CD4-positive, alpha-beta T cell treated with Interleukin-4 for 1 hour (primary cell): ENCODE data around the gene POLR1A.
"Not testable (repeated sequence)": the region's sequence is repeated elsewhere in the genome, so short reads cannot be mapped to it uniquely, and the experiment has no call there.

Experiments
- DNase-seq, 2 donors: peaks; one replicate each; pipeline ENCODE4 v3.0.0-alpha.2; 2020 to 2022

The POLR1A gene

GRCh38 chr2:85995648-85996529 is 109.8 kb downstream of the POLR1A start:
- no peak for DNase-seq

DNA sequence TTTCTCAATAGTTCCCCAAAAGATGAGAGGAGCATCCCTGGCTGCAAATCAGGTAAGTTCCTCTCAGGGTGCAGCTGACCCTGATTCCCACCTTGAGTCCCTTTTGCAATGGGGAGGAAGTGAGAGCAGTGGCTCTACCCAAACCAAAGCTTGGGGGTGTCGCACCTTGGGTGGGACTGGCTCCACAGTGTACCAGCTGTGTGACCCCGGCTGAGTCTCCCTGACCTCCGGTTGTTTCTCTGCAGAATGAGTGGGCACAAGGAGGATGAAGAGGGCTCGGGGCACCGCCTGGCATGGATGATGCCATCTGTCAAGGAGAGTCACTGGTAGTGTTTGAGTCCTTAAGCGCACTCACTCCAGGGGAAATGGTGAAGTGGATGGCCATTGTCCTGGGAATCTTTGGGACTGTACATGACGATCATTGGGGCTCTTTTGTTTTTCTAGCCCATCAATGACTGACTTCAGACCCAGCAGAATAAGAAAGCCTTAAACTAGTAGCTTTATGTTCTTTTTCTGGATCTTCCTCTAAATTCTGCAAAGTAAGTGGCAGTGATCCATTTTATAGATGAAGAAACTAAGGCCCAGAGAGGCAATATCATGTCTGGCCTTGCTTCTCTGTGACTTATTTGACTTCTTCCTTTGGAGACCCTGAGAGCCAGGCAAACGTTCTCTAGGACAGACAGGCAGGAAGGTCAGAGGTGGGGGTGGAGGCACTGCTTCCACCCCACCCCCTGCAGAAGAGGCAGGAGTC is 110.6 kb downstream of the POLR1A start:
- no peak for DNase-seq

- DNase-seq = no peak
Measured at GRCh38 chr2:85994421-85994777, 111.3 kb downstream of the POLR1A start.

DNA sequence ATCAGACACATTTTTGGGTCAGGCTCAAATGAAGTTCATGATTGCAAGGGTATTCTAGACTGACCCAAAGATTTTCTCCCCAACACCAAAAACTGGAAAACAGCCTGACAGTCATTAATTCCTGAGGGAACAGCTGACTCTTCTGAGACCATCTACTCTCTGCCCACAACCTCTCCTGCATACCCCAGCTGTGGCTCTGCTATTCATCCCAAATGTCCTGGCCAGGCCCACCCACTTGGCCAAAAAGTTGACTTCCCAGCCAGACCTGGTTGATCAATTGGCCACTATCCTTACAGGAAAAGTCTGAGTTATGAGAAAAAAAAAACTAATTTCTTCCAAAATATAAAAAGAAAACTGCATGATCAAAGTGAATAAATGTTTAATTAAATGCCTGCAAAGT is 113.1 kb downstream of the POLR1A start:
- DNase-seq = no peak

DNA sequence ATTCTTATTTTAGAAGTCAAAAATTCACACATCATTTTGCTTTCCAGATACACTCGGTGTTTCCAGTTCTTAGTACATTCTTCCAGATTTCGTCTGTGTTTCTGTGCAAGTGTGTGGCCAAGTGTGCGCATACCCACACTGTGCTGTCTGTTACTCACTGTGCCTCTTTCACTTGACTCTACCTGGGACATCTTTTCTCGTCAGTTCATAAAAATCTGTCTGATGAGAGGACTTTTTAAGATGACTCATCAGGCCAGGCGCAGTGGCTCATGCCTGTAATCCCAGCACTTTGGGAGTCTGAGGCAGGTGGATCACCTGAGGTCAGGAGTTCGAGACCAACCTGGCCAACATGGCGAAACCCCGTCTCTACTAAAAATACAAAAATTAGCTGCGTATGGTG is 113.6 kb downstream of the POLR1A start:
- DNase-seq = not testable (repeated sequence)

GRCh38 chr2:85990084-85990483 is 115.6 kb downstream of the POLR1A start:
- no peak for DNase-seq

DNA sequence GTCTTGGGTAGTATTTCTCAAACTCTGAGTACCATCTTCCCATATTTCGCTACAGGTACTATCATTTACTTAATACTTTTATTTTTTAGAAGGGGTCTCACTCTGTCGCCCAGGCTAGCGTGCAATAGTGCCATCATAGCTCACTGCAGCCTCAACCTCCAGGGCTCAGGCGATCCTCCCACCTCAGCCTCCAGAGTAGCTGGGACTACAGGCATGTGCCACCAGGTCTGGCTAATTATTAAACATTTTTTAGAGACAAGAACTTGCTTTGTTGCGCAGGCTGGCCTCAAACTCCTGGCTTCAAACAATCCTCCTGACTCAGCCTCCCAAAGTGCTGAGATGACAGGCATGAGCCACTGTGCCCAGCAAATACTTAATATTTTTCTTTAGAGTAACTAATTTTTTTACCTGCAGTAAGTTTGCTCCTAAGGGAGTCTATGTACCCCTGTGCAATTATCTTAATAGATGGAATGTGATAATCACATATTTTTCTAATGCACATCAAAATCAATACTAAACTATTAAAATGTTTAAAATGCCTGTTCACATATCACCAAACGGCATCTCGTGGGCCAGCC is 116.3 kb downstream of the POLR1A start:
- no peak for DNase-seq

GRCh38 chr2:85988914-85989270 is 116.8 kb downstream of the POLR1A start:
- no peak for DNase-seq

GRCh38 chr2:85988175-85988913 is 117.3 kb downstream of the POLR1A start:
- no peak for DNase-seq

GRCh38 chr2:85987266-85988174 is 118.2 kb downstream of the POLR1A start:
- no peak for DNase-seq

DNA sequence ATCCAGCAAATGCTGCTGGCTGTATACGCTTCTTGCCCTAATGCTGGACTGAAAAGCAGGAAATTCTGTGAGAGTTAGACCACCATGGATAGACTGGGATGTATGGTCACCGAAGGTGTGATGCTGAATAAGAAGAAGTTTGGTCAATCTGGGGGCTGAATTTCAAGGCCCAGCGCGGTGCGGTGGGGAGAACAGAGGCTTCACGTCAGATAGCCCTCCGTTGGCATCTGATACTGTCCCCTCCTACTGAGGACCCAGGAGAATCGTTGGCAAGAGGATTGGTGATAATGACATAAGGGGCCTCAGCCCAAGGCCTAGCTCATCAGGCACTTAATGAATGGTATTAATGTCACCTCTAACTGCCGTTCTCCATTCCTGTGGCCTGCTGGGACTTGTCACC is 119.6 kb downstream of the POLR1A start:
- no peak for DNase-seq

DNA sequence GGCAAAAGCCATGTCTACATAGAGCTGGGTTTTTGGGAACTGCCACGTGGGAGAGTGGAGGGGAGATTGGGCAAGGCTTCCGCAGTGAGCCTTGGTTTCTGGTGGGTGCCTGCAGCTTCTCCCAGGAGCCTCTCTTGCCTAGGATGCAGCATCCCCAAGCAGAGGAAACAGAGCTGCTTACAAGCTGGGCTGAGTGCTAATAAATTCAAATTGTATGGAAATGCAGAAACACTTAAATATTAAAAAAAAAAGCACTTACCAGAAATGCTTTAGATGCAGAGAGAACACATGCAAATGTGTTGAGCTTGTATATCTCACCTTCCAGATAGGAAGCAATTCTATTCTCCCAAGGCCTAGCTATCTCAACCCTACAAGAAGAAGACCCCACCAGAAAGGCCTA is 120.9 kb downstream of the POLR1A start:
- DNase-seq = no peak

DNA sequence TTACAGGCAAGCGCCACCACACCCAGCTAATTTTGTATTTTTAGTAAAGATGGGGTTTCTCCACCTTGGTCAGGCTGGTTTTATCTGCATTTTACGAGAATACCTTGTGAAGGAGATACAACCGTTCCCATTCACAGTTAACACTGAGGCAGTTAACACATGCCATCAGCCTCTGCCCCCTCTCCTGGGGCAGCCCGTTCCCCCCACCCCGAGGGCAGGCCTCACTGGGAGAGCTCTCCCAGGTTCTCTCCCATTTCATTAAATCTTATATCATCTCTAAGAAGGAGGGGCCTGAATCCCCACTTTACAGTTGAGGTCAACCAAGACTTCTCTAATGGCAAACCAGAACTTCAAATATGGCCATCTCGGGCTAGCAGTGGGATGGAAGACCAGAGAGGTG is 121.9 kb downstream of the POLR1A start:
- DNase-seq = no peak

GRCh38 chr2:85981579-85982247 is 124.0 kb downstream of the POLR1A start:
- no peak for DNase-seq

DNA sequence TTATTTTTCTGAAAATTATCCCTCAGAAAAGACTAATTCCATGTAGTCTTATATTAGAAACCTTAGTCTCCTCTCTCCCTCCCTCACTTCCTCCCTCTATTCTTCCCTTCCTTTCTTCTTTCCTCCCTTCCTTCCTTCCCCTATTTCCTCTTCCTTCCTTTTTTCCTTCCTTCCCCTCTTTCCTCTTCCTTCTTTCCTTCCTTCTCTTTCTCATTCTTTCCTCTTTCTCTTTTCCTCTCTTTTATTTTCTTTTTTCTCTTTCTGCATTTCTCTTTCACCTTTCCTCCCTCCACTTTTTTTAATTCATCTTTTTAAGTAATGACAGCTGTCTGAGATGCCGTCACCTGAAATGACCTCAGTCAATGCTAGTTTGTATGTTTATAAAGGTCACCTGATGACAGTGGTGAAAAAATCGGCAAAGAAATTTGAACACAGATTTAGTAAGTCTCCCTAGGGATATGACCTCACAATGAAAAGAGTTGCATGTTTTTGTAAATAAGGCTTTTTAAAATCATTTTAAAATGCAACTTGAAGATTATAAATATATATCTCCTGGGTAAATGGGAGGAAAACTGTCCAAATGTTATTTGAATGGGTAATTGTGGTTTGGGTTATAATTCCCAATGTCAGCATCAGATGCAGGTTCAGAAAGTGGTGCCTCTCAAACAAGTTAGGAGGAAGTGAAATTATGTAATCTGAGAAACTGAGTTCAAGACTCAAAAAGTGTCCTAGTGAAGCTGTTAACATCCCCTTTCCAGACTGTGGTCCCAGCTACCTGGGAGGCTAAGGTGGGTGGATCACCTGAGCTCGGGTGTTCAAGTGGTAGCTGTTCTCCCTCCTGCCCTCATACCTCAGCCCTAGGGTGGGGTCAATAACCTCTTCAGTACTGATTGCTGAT is 126.6 kb downstream of the POLR1A start:
- DNase-seq = no peak

GRCh38 chr2:85976106-85976920 is 129.4 kb downstream of the POLR1A start:
- DNase-seq = no peak

- DNase-seq = no peak
Measured at GRCh38 chr2:85975581-85975980, 130.1 kb downstream of the POLR1A start.

- no peak for DNase-seq
Measured at GRCh38 chr2:85974390-85974789, 131.3 kb downstream of the POLR1A start.

DNA sequence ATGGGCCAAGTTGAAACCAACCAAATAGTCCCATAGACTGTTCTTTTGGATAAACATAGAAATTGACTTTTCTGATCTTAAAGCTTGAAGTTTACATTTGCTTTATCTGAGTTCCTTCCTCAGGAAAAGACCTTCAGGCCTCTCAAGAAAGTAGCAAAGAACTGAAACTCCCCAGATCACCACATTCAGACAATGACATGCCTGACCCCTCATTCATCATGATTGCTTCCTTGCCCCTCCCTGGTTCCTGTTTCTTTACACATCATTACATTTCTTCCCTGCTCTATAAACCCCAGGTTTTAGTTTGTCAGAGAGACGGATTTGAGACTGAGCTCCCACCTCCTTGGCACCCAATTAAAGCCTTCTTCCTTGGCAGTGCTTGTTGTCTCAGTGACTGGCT is 133.3 kb downstream of the POLR1A start:
- DNase-seq = no peak

DNA sequence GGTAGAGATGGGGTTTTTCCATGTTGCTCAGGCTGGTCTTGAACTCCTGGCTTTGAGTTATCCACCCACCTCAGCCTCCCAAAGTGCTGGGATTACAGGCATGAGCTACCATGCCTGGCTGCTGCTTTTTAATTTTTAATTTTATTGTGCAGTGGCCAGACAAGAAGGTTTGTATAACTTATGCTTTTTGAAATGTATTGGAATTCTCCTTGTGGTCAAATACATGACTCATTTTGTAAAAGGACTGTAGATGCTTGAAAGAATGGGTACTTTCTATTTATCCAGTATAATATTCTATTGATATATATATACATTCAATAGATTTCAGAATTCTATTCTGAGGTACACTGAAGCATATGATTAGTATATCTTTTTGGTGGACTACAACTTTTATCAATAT is 134.3 kb downstream of the POLR1A start:
- no peak for DNase-seq
